NOMO-1 treated with dmso at 0.1 percent for 144 hours (cell line): ENCODE results near the gene CA5A.
"Not testable (repeated sequence)": the region's sequence is repeated elsewhere in the genome, so short reads cannot be mapped to it uniquely, and the experiment has no call there.

Source experiments
- DNase-seq: peaks from one replicate; lab custom pipeline; 2025; ENCODE audit not compliant: unreplicated experiment; lab: John Stamatoyannopoulos, UW

The CA5A gene

GRCh38 chr16:87949071-87949744 is 12.9 kb upstream of the CA5A start:
- no peak for DNase-seq

GRCh38 chr16:87948735-87949070 is 12.4 kb upstream of the CA5A start:
- DNase-seq = no peak

- DNase-seq = no peak
These were observed 11.8 kb upstream of the CA5A start for GRCh38 chr16:87948119-87948545.

- DNase-seq = no peak
These were observed 11.2 kb upstream of the CA5A start for GRCh38 chr16:87947356-87948118.

GRCh38 chr16:87946596-87947347 is 10.4 kb upstream of the CA5A start:
- DNase-seq = no peak

- no peak for DNase-seq
These were observed 9.2 kb upstream of the CA5A start for GRCh38 chr16:87945351-87946042.

- no peak for DNase-seq
These were observed 6.4 kb upstream of the CA5A start for GRCh38 chr16:87942680-87943079.

- DNase-seq = no peak
These were observed 3.5 kb upstream of the CA5A start for GRCh38 chr16:87939562-87940423.

- no peak for DNase-seq
These were observed 2.2 kb upstream of the CA5A start for GRCh38 chr16:87938412-87938949.

- not testable (repeated sequence) for DNase-seq
These were observed 858 bp upstream of the CA5A start for GRCh38 chr16:87937231-87937542.

GRCh38 chr16:87936016-87936374 is 334 bp downstream of the CA5A start:
- not testable (repeated sequence) for DNase-seq

GRCh38 chr16:87934752-87935425 is 1.4 kb downstream of the CA5A start:
- DNase-seq = not testable (repeated sequence)

GRCh38 chr16:87933140-87933495 is 3.2 kb downstream of the CA5A start:
- DNase-seq = no peak

- not testable (repeated sequence) for DNase-seq
These were observed 3.7 kb downstream of the CA5A start for GRCh38 chr16:87932475-87933139.

- no peak for DNase-seq
These were observed 4.8 kb downstream of the CA5A start for GRCh38 chr16:87931504-87931903.

- no peak for DNase-seq
These were observed 5.9 kb downstream of the CA5A start for GRCh38 chr16:87930456-87930855.

- DNase-seq = no peak
These were observed 6.3 kb downstream of the CA5A start for GRCh38 chr16:87929986-87930385.

GRCh38 chr16:87927195-87927562 is 9.2 kb downstream of the CA5A start:
- DNase-seq = no peak
